ENCODE measurements around the gene OR11A1. TPM values are rescaled to one million over a fixed set of nuclear protein-coding genes. Genes with fewer than 3 reads are reported as not detected.

OR11A1 gene
- total RNA-seq, 2 donors from 2014 or later, result not detected

- H3K27me3 ChIP-seq (replicated peaks; ENCODE audit: insufficient read depth), result no peaks in the 10 kb centered on the region
- TF ChIP-seq CTCF (IDR thresholded peaks at IDR 0.05), result no peak
- H3K27ac ChIP-seq, result no peak overlapping the region
- H3K9me3 ChIP-seq, result no peaks in the 10 kb centered on the region
- H3K36me3 ChIP-seq, result no peaks in the 10 kb centered on the region
- no peak overlapping the region for H3K4me3 ChIP-seq
- H3K4me1 ChIP-seq (ENCODE audit: control insufficient read depth in 1 of 2, low read depth in 2 of 2), result no peaks in the 10 kb centered on the region
- no peak for ATAC-seq (ENCODE audit: insufficient number of reproducible peaks, low FRiP score, low read depth)
- DNase-seq (ENCODE audit: low spot score), result no peak
Observed at GRCh38 chr6:29486577-29486976, 29.7 kb upstream of the OR11A1 start.

- TF ChIP-seq CTCF (IDR thresholded peaks at IDR 0.05), result no peak
- ATAC-seq (ENCODE audit: insufficient number of reproducible peaks, low FRiP score, low read depth) (no peak), DNase-seq (ENCODE audit: low spot score) (no peak)
- no peak overlapping the region for H3K27ac ChIP-seq
- no peaks in the 10 kb centered on the region for H3K36me3 ChIP-seq
- no peaks in the 10 kb centered on the region for H3K4me1 ChIP-seq (ENCODE audit: control insufficient read depth in 1 of 2, low read depth in 2 of 2)
- H3K4me3 ChIP-seq, result no peak overlapping the region
- no peaks in the 10 kb centered on the region for H3K27me3 ChIP-seq (replicated peaks; ENCODE audit: insufficient read depth)
- H3K9me3 ChIP-seq, result no peaks in the 10 kb centered on the region
Observed at GRCh38 chr6:29483735-29484134, 26.9 kb upstream of the OR11A1 start.

- ATAC-seq (ENCODE audit: insufficient number of reproducible peaks, low FRiP score, low read depth), result no peak
Observed at GRCh38 chr6:29483186-29483585, 26.3 kb upstream of the OR11A1 start.

GRCh38 chr6:29479560-29479959, 22.7 kb upstream of the OR11A1 start:
- ATAC-seq (ENCODE audit: insufficient number of reproducible peaks, low FRiP score, low read depth) (no peak), DNase-seq (ENCODE audit: low spot score) (no peak)
- no peaks in the 10 kb centered on the region for H3K9me3 ChIP-seq
- no peaks in the 10 kb centered on the region for H3K4me1 ChIP-seq (ENCODE audit: control insufficient read depth in 1 of 2, low read depth in 2 of 2)
- H3K36me3 ChIP-seq, result no peaks in the 10 kb centered on the region
- no peaks in the 10 kb centered on the region for H3K27me3 ChIP-seq (replicated peaks; ENCODE audit: insufficient read depth)
- no peak overlapping the region for H3K4me3 ChIP-seq
- TF ChIP-seq CTCF (IDR thresholded peaks at IDR 0.05), result no peak
- no peak overlapping the region for H3K27ac ChIP-seq

More at GRCh38 chr6:29483186-29483585, 26.3 kb upstream of the OR11A1 start:
- H3K27ac ChIP-seq, result no peak overlapping the region
- TF ChIP-seq CTCF (IDR thresholded peaks at IDR 0.05), result no peak
- no peaks in the 10 kb centered on the region for H3K36me3 ChIP-seq
- no peak overlapping the region for H3K4me3 ChIP-seq
- H3K9me3 ChIP-seq, result no peaks in the 10 kb centered on the region
- DNase-seq (ENCODE audit: low spot score), result no peak
- no peaks in the 10 kb centered on the region for H3K4me1 ChIP-seq (ENCODE audit: control insufficient read depth in 1 of 2, low read depth in 2 of 2)
- H3K27me3 ChIP-seq (replicated peaks; ENCODE audit: insufficient read depth), result no peaks in the 10 kb centered on the region

- DNase-seq (ENCODE audit: low spot score), result no peak
- Histone ChIP-seq H3K4me3 (no peak overlapping the region), H3K36me3 (no peaks in the 10 kb centered on the region), H3K9me3 (no peaks in the 10 kb centered on the region), H3K4me1 (ENCODE audit: control insufficient read depth in 1 of 2, low read depth in 2 of 2) (no peaks in the 10 kb centered on the region), H3K27ac (no peak overlapping the region), H3K27me3 (replicated peaks; ENCODE audit: insufficient read depth) (no peaks in the 10 kb centered on the region)
- TF ChIP-seq CTCF (IDR thresholded peaks at IDR 0.05), result no peak
- ATAC-seq (ENCODE audit: insufficient number of reproducible peaks, low FRiP score, low read depth), result no peak
Observed at GRCh38 chr6:29478740-29479139, 21.9 kb upstream of the OR11A1 start.
